Tibial nerve (tissue), 4 donors: Measurements from ENCODE around the gene TESMIN. TPM values are rescaled to one million over a fixed set of nuclear protein-coding genes. Genes with fewer than 3 reads are reported as not detected.

ENCODE experiments used
- DNase-seq, 2 donors: peaks; one replicate each; pipeline ENCODE4 v3.0.0-alpha.2; 2019; ENCODE audit warnings: low spot score in 2 of 2
- H3K27ac ChIP-seq, 4 donors: fragments of 200-600 bp; sonication (generic) in 3 of 4; one replicate each; pipeline ENCODE4 v1.5.1; 2017 to 2019; ENCODE audit warnings: mild to moderate bottlenecking in 1 of 4
- H3K27me3 ChIP-seq, 2 donors: fragments of 200-600 bp; sonication (generic) in 1 of 2; one replicate each; pipeline versions ENCODE4 v1.5.1 to v1.6.0; 2017 to 2019
- H3K36me3 ChIP-seq, 3 donors: fragments of 200-600 bp; sonication (generic); one replicate each; pipeline ENCODE4 v1.5.1; 2018 to 2019
- H3K4me1 ChIP-seq, 4 donors: fragments of 200-600 bp; sonication (generic) in 3 of 4; one replicate each; pipeline ENCODE4 v1.5.1; 2017 to 2019
- H3K4me3 ChIP-seq, 4 donors: fragments of 200-600 bp; sonication (generic) in 3 of 4; one replicate each; pipeline ENCODE4 v1.5.1; 2017 to 2019; ENCODE audit warnings: mild to moderate bottlenecking in 1 of 4, moderate library complexity in 1 of 4
- H3K9me3 ChIP-seq, 4 donors: fragments of 200-600 bp; sonication (generic) in 3 of 4; one replicate each; pipeline ENCODE4 v1.5.1; 2017 to 2019
- EP300 ChIP-seq, 2 donors: sonication (generic); formaldehyde crosslinking; IDR thresholded peaks; one replicate each; pipeline ENCODE4 v1.6.1; 2017; ENCODE audit warnings: antibody characterized with exemption in 2 of 2, mild to moderate bottlenecking in 1 of 2
- POLR2A ChIP-seq, 2 donors: fragments of 450-650 bp; IDR thresholded peaks; one replicate each; pipeline ENCODE4 v1.6.1; 2017; ENCODE audit warnings: antibody characterized with exemption in 2 of 2, mild to moderate bottlenecking in 2 of 2, moderate library complexity in 2 of 2
- WGBS, 2 donors: methylation state at CpG; one replicate each; pipeline ENCODE4 v1.1.5; 2018; 5-methylcytosine and 5-hydroxymethylcytosine counted together
- total RNA-seq, 4 donors: library from RNA; depleted of rRNA; stranded (reverse); fragments of >200 nt; gene quantifications; one replicate each; pipeline ENCODE4 v1.1.0, GENCODE V29; 2016
- TF ChIP-seq, protein P1 (sequence below), 5 experiments: fragments of 200-600 bp in 3 of 5; fragments of 450-650 bp in 2 of 5; sonication (generic) in 3 of 5; IDR thresholded peaks; one replicate each; pipeline ENCODE4 v1.5.1; 2016 to 2019; ENCODE audit warnings: antibody characterized with exemption in 5 of 5, mild to moderate bottlenecking in 3 of 5, moderate library complexity in 2 of 5

Gene TESMIN
- total RNA-seq, 4 donors from 2014 or later = 0.42 TPM; not detected in 3

GRCh38 chr11:68661697-68662603 is 89.4 kb downstream of the TESMIN start:
- no peak overlapping the region for H3K4me3 ChIP-seq
- H3K36me3 ChIP-seq = no peaks in the 10 kb centered on the region
- no peak for TF ChIP-seq EP300 (IDR thresholded peaks at IDR 0.05)
- no peak for TF ChIP-seq POLR2A (IDR thresholded peaks at IDR 0.05)
- TF ChIP-seq, protein P1, sequence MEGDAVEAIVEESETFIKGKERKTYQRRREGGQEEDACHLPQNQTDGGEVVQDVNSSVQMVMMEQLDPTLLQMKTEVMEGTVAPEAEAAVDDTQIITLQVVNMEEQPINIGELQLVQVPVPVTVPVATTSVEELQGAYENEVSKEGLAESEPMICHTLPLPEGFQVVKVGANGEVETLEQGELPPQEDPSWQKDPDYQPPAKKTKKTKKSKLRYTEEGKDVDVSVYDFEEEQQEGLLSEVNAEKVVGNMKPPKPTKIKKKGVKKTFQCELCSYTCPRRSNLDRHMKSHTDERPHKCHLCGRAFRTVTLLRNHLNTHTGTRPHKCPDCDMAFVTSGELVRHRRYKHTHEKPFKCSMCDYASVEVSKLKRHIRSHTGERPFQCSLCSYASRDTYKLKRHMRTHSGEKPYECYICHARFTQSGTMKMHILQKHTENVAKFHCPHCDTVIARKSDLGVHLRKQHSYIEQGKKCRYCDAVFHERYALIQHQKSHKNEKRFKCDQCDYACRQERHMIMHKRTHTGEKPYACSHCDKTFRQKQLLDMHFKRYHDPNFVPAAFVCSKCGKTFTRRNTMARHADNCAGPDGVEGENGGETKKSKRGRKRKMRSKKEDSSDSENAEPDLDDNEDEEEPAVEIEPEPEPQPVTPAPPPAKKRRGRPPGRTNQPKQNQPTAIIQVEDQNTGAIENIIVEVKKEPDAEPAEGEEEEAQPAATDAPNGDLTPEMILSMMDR (IDR thresholded peaks at IDR 0.05) = no peak
- DNase-seq = no peak
- peaks cover 0 to 14% (median 7%) of the 10 kb centered on the region in 4 donors for H3K4me1 ChIP-seq
- WGBS, 2 donors = 61 to 69% methylated on average over 18 of the region's 18 CpGs
- H3K27me3 ChIP-seq = peaks cover 0 to 30% of the 10 kb centered on the region in 2 donors
- H3K9me3 ChIP-seq = no peaks in the 10 kb centered on the region
- H3K27ac ChIP-seq = no peak overlapping the region

DNA sequence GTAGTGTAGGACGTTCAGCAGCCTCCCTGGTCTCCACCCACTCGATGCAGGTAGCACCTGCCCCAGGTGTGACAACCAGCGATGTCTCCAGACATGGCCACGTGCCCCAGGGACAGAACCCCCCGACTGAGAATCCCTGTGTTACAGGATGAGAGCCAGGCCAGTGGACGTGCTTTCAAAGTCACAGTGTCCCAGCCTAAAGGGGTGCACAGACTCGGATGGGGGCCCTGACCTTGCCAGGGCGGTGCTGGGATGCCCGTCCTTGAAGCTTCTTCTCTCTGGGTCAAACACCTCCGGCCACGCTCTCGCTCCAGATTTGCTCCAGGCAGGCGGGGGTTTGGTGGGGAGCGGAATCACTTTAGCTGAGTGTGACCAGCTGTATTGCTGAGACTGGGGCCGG is 90.3 kb downstream of the TESMIN start:
- Histone ChIP-seq H3K4me3 (no peak overlapping the region), H3K36me3 (no peaks in the 10 kb centered on the region), H3K27me3 (peaks cover 0 to 24% of the 10 kb centered on the region in 2 donors), H3K27ac (no peak overlapping the region), H3K9me3 (peaks cover 0 to under 1% (median 0%) of the 10 kb centered on the region in 4 donors), H3K4me1 (peaks cover 0 to 14% (median 7%) of the 10 kb centered on the region in 4 donors)
- no peak for DNase-seq
- no peak for TF ChIP-seq EP300 (IDR thresholded peaks at IDR 0.05)
- TF ChIP-seq, protein P1 (IDR thresholded peaks at IDR 0.05) = no peak
- no peak for TF ChIP-seq POLR2A (IDR thresholded peaks at IDR 0.05)
- 77 to 89% methylated on average over 12 to 15 of the region's 15 CpGs for WGBS, 2 donors

DNA sequence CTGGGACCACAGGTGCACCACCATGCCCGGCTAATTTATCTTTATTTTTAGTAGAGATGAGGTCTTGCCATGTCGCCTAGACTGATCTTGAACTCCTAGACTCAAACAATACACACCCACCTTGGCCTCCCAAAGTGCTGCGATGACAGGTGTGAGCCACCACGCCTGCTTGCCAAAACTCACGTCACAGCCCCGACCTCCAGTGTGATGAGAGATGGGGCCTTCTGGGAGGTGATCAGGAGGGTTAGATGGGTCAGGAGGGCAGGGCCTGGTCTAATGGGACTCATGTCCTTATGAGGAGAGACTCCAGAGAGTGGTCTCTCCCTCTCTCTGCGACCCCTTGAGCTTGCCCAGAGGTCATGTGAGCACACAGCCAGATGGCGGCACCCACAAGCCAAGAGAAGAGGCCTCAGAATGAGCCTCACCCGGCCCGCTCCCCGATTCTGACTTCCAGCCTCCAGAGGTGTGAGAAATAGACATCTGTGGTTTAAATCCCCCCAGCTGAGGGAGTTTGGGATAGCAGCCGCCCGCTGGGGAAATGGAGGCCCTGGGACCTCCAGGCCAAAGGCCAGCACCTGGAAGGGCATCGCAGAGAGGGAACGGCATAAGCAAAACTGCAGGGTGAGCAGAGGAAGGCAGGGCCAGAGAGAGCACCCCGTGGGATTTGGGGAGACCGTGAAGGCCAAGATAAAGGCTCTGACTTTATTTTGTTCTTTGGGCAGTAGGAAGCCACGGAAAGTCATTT is 91.1 kb downstream of the TESMIN start:
- 88 to 92% methylated on average over 18 of the region's 18 CpGs for WGBS, 2 donors
- peak overlapping the region in 1 of 4 donors; percentile 82 for H3K27ac ChIP-seq
- TF ChIP-seq EP300 (IDR thresholded peaks at IDR 0.05) (no peak), POLR2A (IDR thresholded peaks at IDR 0.05) (no peak)
- TF ChIP-seq, protein P1 (IDR thresholded peaks at IDR 0.05) = no peak
- no peak overlapping the region for H3K4me3 ChIP-seq
- H3K36me3 ChIP-seq = no peaks in the 10 kb centered on the region
- H3K27me3 ChIP-seq = peaks cover 0 to 16% of the 10 kb centered on the region in 2 donors
- peaks cover 0 to 8% (median 0%) of the 10 kb centered on the region in 4 donors for H3K9me3 ChIP-seq
- DNase-seq = no peak
- peaks cover 0 to 14% (median 7%) of the 10 kb centered on the region in 4 donors for H3K4me1 ChIP-seq

- Histone ChIP-seq H3K9me3 (peaks cover 0 to 17% (median 0%) of the 10 kb centered on the region in 4 donors), H3K4me1 (peaks cover 0 to 14% (median 7%) of the 10 kb centered on the region in 4 donors), H3K27me3 (peaks cover 0 to 7% of the 10 kb centered on the region in 2 donors), H3K4me3 (no peak overlapping the region), H3K36me3 (no peaks in the 10 kb centered on the region), H3K27ac (peak overlapping the region in 2 of 4 donors; percentile 75 to 82)
- peak; percentile 75 to 94 for DNase-seq
- TF ChIP-seq, protein P1 (IDR thresholded peaks at IDR 0.05) = no peak
- TF ChIP-seq EP300 (IDR thresholded peaks at IDR 0.05) = peak in 1 of 2 donors; percentile 75
- WGBS, 2 donors = 36 to 41% methylated on average over 21 to 22 of the region's 22 CpGs
These were observed 92.0 kb downstream of the TESMIN start for GRCh38 chr11:68659158-68659921.
